Measurements from ENCODE around the gene UGT1A7. TPM values are rescaled to one million over a fixed set of nuclear protein-coding genes. Genes with fewer than 3 reads are reported as not detected.

UGT1A7 gene
- total RNA-seq, 2 donors from 2014 or later, result not detected

DNA sequence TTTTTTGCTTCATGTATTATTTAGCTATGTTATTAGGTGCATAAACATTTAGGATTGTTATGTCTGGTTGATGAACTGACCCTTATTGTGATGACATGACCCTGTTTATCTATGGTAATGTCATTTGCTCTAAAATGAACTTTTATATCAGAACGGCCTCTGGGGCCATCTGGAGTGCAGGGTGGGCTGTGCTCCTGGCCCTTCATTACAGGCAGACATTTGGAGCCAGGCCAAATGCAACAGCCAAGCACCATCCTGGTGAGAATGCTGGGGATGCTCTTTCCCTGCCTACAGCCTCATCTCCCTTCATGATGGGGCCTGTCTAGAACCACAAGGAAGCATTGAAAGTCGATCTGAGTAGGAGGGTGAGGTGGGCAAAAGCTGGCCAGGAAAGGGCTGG, 134.6 kb downstream of the UGT1A7 start:
- no peaks in the 10 kb centered on the region for H3K27me3 ChIP-seq
- no peak overlapping the region for H3K4me3 ChIP-seq
- no peak overlapping the region for H3K27ac ChIP-seq
- DNase-seq, result peak in 1 of 4 donors; percentile 0
- H3K9me3 ChIP-seq, result no peaks in the 10 kb centered on the region
- TF ChIP-seq, protein P1, sequence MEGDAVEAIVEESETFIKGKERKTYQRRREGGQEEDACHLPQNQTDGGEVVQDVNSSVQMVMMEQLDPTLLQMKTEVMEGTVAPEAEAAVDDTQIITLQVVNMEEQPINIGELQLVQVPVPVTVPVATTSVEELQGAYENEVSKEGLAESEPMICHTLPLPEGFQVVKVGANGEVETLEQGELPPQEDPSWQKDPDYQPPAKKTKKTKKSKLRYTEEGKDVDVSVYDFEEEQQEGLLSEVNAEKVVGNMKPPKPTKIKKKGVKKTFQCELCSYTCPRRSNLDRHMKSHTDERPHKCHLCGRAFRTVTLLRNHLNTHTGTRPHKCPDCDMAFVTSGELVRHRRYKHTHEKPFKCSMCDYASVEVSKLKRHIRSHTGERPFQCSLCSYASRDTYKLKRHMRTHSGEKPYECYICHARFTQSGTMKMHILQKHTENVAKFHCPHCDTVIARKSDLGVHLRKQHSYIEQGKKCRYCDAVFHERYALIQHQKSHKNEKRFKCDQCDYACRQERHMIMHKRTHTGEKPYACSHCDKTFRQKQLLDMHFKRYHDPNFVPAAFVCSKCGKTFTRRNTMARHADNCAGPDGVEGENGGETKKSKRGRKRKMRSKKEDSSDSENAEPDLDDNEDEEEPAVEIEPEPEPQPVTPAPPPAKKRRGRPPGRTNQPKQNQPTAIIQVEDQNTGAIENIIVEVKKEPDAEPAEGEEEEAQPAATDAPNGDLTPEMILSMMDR (IDR thresholded peaks at IDR 0.05), result no peak
- TF ChIP-seq POLR2A (IDR thresholded peaks at IDR 0.05), result no peak
- intact Hi-C loops (cut with DNase I), result no loop called here
- no peaks in the 10 kb centered on the region for H3K4me1 ChIP-seq
- ATAC-seq, result no peak
- WGBS, 2 donors, result 57 to 61% methylated on average over 2 of the region's 2 CpGs
- no peaks in the 10 kb centered on the region for H3K36me3 ChIP-seq (replicated peaks in 1 of 2; ENCODE audit: insufficient read depth in 1 of 2, low read depth in 2 of 2)

DNA sequence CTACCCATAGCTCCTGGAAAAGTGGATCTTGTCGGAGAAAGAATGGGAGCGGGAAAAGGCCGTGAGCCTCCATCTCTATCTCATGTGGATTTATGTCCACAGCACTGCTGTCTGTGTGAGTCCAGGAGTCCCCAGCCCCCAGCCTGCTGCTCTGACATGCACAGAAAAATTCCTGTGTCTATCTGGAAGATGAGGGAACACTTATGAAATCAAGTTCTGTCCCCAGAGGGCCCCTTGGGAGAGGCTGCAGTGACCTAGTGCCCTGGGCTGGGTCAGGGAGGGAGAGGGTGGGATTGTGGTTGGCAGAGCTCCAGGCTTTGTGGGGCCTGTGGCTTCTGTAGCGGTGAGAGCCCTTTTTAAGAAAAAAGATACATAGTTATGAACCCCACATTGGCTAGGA, 135.1 kb downstream of the UGT1A7 start:
- WGBS, 2 donors, result 87 to 88% methylated on average over 4 of the region's 4 CpGs
- H3K27me3 ChIP-seq, result no peaks in the 10 kb centered on the region
- ATAC-seq, result no peak
- H3K4me1 ChIP-seq, result no peaks in the 10 kb centered on the region
- no peak overlapping the region for H3K4me3 ChIP-seq
- no peaks in the 10 kb centered on the region for H3K36me3 ChIP-seq (replicated peaks in 1 of 2; ENCODE audit: insufficient read depth in 1 of 2, low read depth in 2 of 2)
- TF ChIP-seq, protein P1 (IDR thresholded peaks at IDR 0.05), result no peak
- TF ChIP-seq POLR2A (IDR thresholded peaks at IDR 0.05), result no peak
- no peaks in the 10 kb centered on the region for H3K9me3 ChIP-seq
- H3K27ac ChIP-seq, result no peak overlapping the region
- intact Hi-C loops (cut with DNase I), result no loop called here
- peak in 2 of 4 donors; percentile 2 for DNase-seq

DNA sequence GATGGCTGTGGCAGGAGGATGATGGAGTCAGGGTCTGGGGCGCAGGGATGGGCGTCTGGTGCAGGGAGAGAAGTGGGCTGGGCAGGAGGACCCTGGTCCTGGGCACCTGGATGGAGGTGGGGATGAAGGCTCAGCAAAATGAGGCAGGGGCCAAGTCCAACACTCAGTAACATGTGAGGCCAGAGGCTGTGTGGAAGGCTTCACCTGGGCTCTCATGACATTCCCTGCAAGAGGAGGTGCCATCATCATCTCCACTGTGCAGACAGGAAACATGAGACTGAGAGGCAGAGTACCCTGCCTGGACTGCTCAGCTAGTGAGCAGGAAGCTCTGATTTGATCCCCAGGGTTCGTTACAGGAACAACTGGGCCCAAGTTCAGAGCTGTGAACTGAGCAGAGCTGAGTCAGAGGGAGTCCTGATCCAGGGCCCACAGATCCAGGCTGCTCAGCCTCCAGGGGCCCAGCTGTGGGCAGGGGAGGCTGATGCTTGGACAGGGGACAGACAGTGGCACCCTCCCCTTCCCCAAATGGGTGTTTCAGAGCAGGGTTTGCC, 135.7 kb downstream of the UGT1A7 start:
- WGBS, 2 donors, result 71 to 75% methylated on average over 3 of the region's 3 CpGs
- ATAC-seq, result no peak
- Histone ChIP-seq H3K27me3 (no peaks in the 10 kb centered on the region), H3K36me3 (replicated peaks in 1 of 2; ENCODE audit: insufficient read depth in 1 of 2, low read depth in 2 of 2) (no peaks in the 10 kb centered on the region), H3K4me3 (no peak overlapping the region), H3K27ac (no peak overlapping the region), H3K9me3 (no peaks in the 10 kb centered on the region), H3K4me1 (no peaks in the 10 kb centered on the region)
- DNase-seq, result peak in 1 of 4 donors; percentile 4
- intact Hi-C loops (cut with DNase I), result no loop called here
- TF ChIP-seq, protein P1 (IDR thresholded peaks at IDR 0.05), result no peak
- TF ChIP-seq POLR2A (IDR thresholded peaks at IDR 0.05), result no peak

DNA sequence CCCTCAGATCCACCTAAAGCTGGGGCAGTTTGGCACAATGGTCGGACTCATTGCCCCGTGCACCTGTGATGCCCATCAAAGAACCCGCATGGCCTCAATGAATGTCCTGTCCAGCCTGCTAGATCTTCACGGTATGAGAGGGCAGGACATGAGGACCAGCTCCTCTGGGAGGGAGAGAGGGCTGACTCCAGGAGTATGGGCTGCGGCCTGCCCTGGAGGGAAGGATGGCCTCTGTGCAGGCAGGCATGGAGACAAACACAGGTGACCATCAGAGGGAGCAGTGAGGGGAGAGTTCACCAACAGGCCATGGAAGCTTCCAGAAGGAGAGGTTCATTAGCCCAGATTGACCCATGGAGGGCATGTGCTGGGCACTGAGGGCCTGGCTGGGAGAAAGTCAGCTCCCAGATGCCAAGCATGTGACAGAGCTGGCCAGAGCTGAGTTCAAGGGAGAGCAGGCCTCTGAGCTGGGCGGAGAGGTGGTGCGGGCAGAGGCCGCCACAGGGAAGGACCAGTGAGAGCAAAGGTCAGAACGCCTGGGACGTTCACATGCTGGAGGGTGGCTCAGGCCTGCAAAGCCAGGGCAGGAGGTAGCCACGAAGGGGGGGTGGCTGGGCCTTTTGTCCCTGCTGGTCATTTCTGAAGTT, 136.4 kb downstream of the UGT1A7 start:
- Histone ChIP-seq H3K36me3 (replicated peaks in 1 of 2; ENCODE audit: insufficient read depth in 1 of 2, low read depth in 2 of 2) (no peaks in the 10 kb centered on the region), H3K4me3 (no peak overlapping the region), H3K27me3 (no peaks in the 10 kb centered on the region), H3K4me1 (no peaks in the 10 kb centered on the region), H3K9me3 (no peaks in the 10 kb centered on the region), H3K27ac (no peak overlapping the region)
- ATAC-seq (no peak), DNase-seq (peak in 2 of 4 donors; percentile 2 to 3)
- no peak for TF ChIP-seq POLR2A (IDR thresholded peaks at IDR 0.05)
- TF ChIP-seq, protein P1 (IDR thresholded peaks at IDR 0.05), result no peak
- 78 to 95% methylated on average over 4 to 10 of the region's 11 CpGs for WGBS, 2 donors
- intact Hi-C loops (cut with DNase I), result no loop called here

All from body of pancreas (tissue), 4 donors.